Muscle of arm (tissue), 12 donors: Measurements from ENCODE around the gene RAD51B. TPM values are rescaled to one million over a fixed set of nuclear protein-coding genes. Genes with fewer than 3 reads are reported as not detected.

Experiments
- DNase-seq: peaks from one replicate; pipeline ENCODE4 v3.0.0-alpha.2; 2013
- polyA plus RNA-seq, 12 donors: library from polyadenylated mRNA; unstranded; fragments of 120-200 nt; gene quantifications; one replicate each; pipeline ENCODE4 v1.2.1, GENCODE V29; 2013; ENCODE audit not compliant: insufficient read length in 12 of 12

Gene RAD51B
- polyA plus RNA-seq, 12 donors = 6.3 to 13.1 (median 9.7) TPM; not detected in 2

- DNase-seq = no peak
Observed at GRCh38 chr14:68587931-68588330, 768.4 kb downstream of the RAD51B start.

- peak; percentile 86 for DNase-seq
Observed at GRCh38 chr14:68589447-68590200, 770.0 kb downstream of the RAD51B start.

- DNase-seq = no peak
Observed at GRCh38 chr14:68590201-68590522, 770.6 kb downstream of the RAD51B start.

GRCh38 chr14:68591786-68592185 is 772.2 kb downstream of the RAD51B start:
- DNase-seq = no peak

GRCh38 chr14:68592948-68593556 is 773.5 kb downstream of the RAD51B start:
- DNase-seq = no peak

- peak; percentile 83 for DNase-seq
Observed at GRCh38 chr14:68593806-68594536, 774.4 kb downstream of the RAD51B start.

GRCh38 chr14:68594737-68595380 is 775.3 kb downstream of the RAD51B start:
- no peak for DNase-seq

GRCh38 chr14:68596211-68596610 is 776.6 kb downstream of the RAD51B start:
- no peak for DNase-seq

- no peak for DNase-seq
Observed at GRCh38 chr14:68596701-68597100, 777.1 kb downstream of the RAD51B start.

- DNase-seq = no peak
Observed at GRCh38 chr14:68598089-68598488, 778.5 kb downstream of the RAD51B start.

GRCh38 chr14:68598621-68599447 is 779.3 kb downstream of the RAD51B start:
- DNase-seq = no peak

GRCh38 chr14:68599896-68600610 is 780.5 kb downstream of the RAD51B start:
- DNase-seq = no peak

GRCh38 chr14:68602507-68602906 is 782.9 kb downstream of the RAD51B start:
- DNase-seq = no peak

- DNase-seq = no peak
Observed at GRCh38 chr14:68603533-68604360, 784.2 kb downstream of the RAD51B start.

- no peak for DNase-seq
Observed at GRCh38 chr14:68604361-68604730, 784.8 kb downstream of the RAD51B start.

GRCh38 chr14:68604822-68605221 is 785.2 kb downstream of the RAD51B start:
- no peak for DNase-seq

GRCh38 chr14:68606176-68606575 is 786.6 kb downstream of the RAD51B start:
- no peak for DNase-seq

GRCh38 chr14:68606644-68607043 is 787.1 kb downstream of the RAD51B start:
- no peak for DNase-seq

- DNase-seq = no peak
Observed at GRCh38 chr14:68607081-68607866, 787.7 kb downstream of the RAD51B start.
